CD8-positive, alpha-beta memory T cell (primary cell): ENCODE data around the gene SLIT3. TPM values are rescaled to one million over a fixed set of nuclear protein-coding genes. Genes with fewer than 3 reads are reported as not detected.

Experiments used
- CTCF ChIA-PET: fragments of 350-600 bp; sonication (Branson Sonifier 250); formaldehyde crosslinking; loops from one replicate; lab custom pipeline; 2021; ENCODE audit warnings: antibody characterized with exemption; lab: Charles Lee
- POLR2A ChIA-PET: fragments of 350-600 bp; sonication (Branson Sonifier 250); formaldehyde crosslinking; loops from one replicate; lab custom pipeline; 2021; ENCODE audit warnings: antibody characterized with exemption; lab: Charles Lee
- DNase-seq, 5 donors: peaks; one replicate each; pipeline versions ENCODE4 v3.0.0 to v3.0.0-alpha.2; 2020 to 2022; ENCODE audit warnings: mixed read lengths in 1 of 5
- H3K27ac ChIP-seq: one replicate; pipeline ENCODE4 v1.7.0; 2013; ENCODE audit warnings: low read depth, mild to moderate bottlenecking, low read length, moderate library complexity
- H3K27me3 ChIP-seq: 2 replicates; pipeline ENCODE4 v1.7.0; 2013; ENCODE audit warnings: low read length, mild to moderate bottlenecking; ENCODE audit not compliant: insufficient read depth, poor library complexity, severe bottlenecking
- H3K36me3 ChIP-seq: 2 replicates; pipeline ENCODE4 v1.7.0; 2013; ENCODE audit warnings: mild to moderate bottlenecking, low read length, moderate library complexity; ENCODE audit not compliant: insufficient read depth
- H3K4me1 ChIP-seq: 2 replicates; pipeline ENCODE4 v1.7.0; 2013; ENCODE audit warnings: mild to moderate bottlenecking, low read length, moderate library complexity; ENCODE audit not compliant: insufficient read depth
- H3K4me3 ChIP-seq: 2 replicates; pipeline ENCODE4 v1.7.0; 2013; ENCODE audit warnings: mild to moderate bottlenecking, low read length
- H3K9me3 ChIP-seq: 2 replicates; pipeline ENCODE4 v1.7.0; 2013; ENCODE audit warnings: mild to moderate bottlenecking, low read length
- H3K27ac Mint-ChIP-seq, 8 donors: one replicate each; pipeline ENCODE4 v1.8.0; 2020 to 2021; ENCODE audit warnings: mixed read lengths in 8 of 8, mild to moderate bottlenecking in 6 of 8, inconsistent platforms in 3 of 8, moderate library complexity in 3 of 8
- H3K27me3 Mint-ChIP-seq, 2 donors: one replicate each; pipeline ENCODE4 v1.8.0; 2020 to 2021; ENCODE audit warnings: mixed read lengths in 2 of 2, mild to moderate bottlenecking in 1 of 2, moderate library complexity in 1 of 2
- H3K36me3 Mint-ChIP-seq, 3 donors: one replicate each; pipeline ENCODE4 v1.8.0; 2020 to 2021; ENCODE audit warnings: mixed read lengths in 3 of 3, inconsistent platforms in 1 of 3, mild to moderate bottlenecking in 1 of 3
- H3K4me1 Mint-ChIP-seq, 3 donors: one replicate each; pipeline ENCODE4 v1.8.0; 2020 to 2021; ENCODE audit warnings: mixed read lengths in 3 of 3, inconsistent platforms in 1 of 3, mild to moderate bottlenecking in 1 of 3
- H3K4me3 Mint-ChIP-seq, 7 donors: one replicate each; pipeline ENCODE4 v1.8.0; 2020 to 2021; ENCODE audit warnings: mixed read lengths in 7 of 7, mild to moderate bottlenecking in 6 of 7, moderate library complexity in 4 of 7, inconsistent platforms in 2 of 7
- H3K9me3 Mint-ChIP-seq, 5 donors: one replicate each; pipeline ENCODE4 v1.8.0; 2020 to 2022; ENCODE audit warnings: mixed read lengths in 5 of 5, mild to moderate bottlenecking in 3 of 5, moderate library complexity in 2 of 5, inconsistent platforms in 1 of 5
- polyA plus RNA-seq: library from polyadenylated mRNA; unstranded; fragments of 300-500 nt; fragmentation: Illumina TruSeq; gene quantifications from one replicate; pipeline ENCODE4 v1.2.3, GENCODE V29; 2021
- total RNA-seq, 2 experiments: library from RNA; stranded (reverse); gene quantifications; one replicate each; pipeline ENCODE4 v1.2.3, GENCODE V29; 2021

Gene SLIT3
- total and polyA plus RNA-seq, 3 experiments from 2014 or later = 0.49 to 0.72 TPM; not detected in 1

DNA sequence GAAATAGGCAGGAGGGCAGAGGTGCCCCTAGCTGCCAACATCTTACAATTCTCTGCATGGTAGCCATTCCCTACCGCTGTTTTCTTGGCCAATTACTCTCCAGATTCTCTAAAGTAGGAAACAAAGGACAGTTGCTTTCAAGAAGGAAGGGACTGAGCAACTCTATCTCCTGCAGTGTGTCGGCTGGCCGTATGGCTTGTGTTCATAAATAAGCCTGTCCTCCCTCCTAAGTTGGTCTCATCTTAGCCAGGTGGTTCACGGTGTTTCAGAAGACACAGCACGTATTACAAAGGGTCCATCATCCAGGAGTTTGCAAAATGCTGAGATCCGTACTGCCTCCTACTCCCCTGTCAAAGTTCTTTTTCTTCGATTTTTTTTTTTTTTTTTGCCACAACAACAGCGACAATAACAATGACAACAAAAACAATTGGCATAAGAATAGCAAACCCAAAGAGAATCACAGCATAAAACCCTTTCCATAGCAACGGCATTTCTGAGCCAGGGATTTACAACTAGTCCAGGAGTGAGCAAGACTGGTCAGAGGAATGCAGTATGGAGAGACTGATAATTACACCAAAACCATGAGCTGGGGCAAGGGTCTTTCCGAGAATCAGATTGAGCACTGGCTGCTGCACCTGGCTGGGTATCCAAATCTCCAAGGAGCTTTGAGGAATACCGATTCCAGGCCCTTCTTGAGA, 212.8 kb downstream of the SLIT3 start:
- H3K27ac Mint-ChIP-seq = no peak overlapping the region
- H3K4me3 Mint-ChIP-seq = no peak overlapping the region
- H3K9me3 ChIP-seq = no peaks in the 10 kb centered on the region
- H3K36me3 Mint-ChIP-seq = no peaks in the 10 kb centered on the region
- no peak overlapping the region for H3K27ac ChIP-seq
- no peaks in the 10 kb centered on the region for H3K27me3 ChIP-seq
- H3K4me1 Mint-ChIP-seq = no peaks in the 10 kb centered on the region
- ChIA-PET POLR2A (no interaction called here), CTCF (no interaction called here)
- no peaks in the 10 kb centered on the region for H3K36me3 ChIP-seq
- H3K4me3 ChIP-seq = no peak overlapping the region
- peaks cover 0 to 4% of the 10 kb centered on the region in 2 donors for H3K27me3 Mint-ChIP-seq
- no peak for DNase-seq
- H3K4me1 ChIP-seq = no peaks in the 10 kb centered on the region
- H3K9me3 Mint-ChIP-seq = peaks cover 0 to 4% (median 2%) of the 10 kb centered on the region in 5 donors

DNA sequence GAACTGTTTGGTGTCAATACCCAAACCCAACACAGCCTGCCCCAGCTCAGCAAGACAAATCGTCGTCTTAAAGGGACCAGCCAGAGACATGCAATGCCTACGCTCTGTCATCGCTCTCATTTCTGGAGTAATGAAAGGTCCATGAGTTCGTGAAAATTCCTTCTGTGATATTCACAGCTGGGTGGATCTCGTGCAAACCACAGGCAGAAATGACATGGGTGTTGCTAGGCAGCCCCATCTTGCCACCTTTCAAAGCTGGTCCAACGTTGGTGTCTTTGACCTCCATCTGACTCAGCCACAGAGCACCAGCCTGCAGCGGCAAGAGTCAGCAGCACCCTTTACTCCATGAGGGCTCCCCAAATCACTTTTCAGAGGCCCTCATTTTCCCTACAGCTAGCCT, 215.3 kb downstream of the SLIT3 start:
- CTCF ChIA-PET = no interaction called here
- Histone ChIP-seq H3K36me3 (no peaks in the 10 kb centered on the region), H3K27me3 (no peaks in the 10 kb centered on the region), H3K4me3 (no peak overlapping the region), H3K9me3 (no peaks in the 10 kb centered on the region), H3K4me1 (no peaks in the 10 kb centered on the region), H3K27ac (no peak overlapping the region)
- H3K27ac Mint-ChIP-seq = no peak overlapping the region
- peaks cover 0 to 4% of the 10 kb centered on the region in 2 donors for H3K27me3 Mint-ChIP-seq
- POLR2A ChIA-PET = no interaction called here
- no peak for DNase-seq
- no peak overlapping the region for H3K4me3 Mint-ChIP-seq
- H3K4me1 Mint-ChIP-seq = no peaks in the 10 kb centered on the region
- peaks cover 0 to 4% (median 2%) of the 10 kb centered on the region in 5 donors for H3K9me3 Mint-ChIP-seq
- no peaks in the 10 kb centered on the region for H3K36me3 Mint-ChIP-seq

DNA sequence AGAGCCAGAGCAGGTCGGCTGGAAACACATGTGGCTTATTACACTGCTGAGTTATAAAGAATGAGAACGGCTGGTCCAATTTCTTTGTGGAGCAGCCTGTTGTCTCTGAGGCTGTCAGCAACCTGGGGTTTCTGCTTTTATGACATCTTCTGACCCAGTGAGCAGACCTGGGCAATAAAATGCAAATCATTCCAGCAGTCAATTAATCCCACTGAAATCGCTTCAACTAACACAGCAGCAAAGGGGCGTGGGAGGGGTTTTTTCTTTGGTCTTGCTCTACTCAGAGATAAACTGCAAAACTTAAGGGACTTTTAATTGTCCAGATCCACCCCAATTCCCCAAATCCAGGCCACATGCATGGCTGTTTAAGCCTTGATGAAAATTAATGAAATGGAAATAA, 215.7 kb downstream of the SLIT3 start:
- no peak overlapping the region for H3K4me3 Mint-ChIP-seq
- Histone ChIP-seq H3K4me1 (no peaks in the 10 kb centered on the region), H3K27ac (no peak overlapping the region), H3K27me3 (no peaks in the 10 kb centered on the region), H3K9me3 (no peaks in the 10 kb centered on the region), H3K4me3 (no peak overlapping the region), H3K36me3 (no peaks in the 10 kb centered on the region)
- CTCF ChIA-PET = no interaction called here
- DNase-seq = no peak
- H3K27me3 Mint-ChIP-seq = peaks cover 0 to 4% of the 10 kb centered on the region in 2 donors
- H3K36me3 Mint-ChIP-seq = no peaks in the 10 kb centered on the region
- H3K27ac Mint-ChIP-seq = no peak overlapping the region
- peaks cover 0 to 4% (median 2%) of the 10 kb centered on the region in 5 donors for H3K9me3 Mint-ChIP-seq
- H3K4me1 Mint-ChIP-seq = no peaks in the 10 kb centered on the region
- POLR2A ChIA-PET = no interaction called here

DNA sequence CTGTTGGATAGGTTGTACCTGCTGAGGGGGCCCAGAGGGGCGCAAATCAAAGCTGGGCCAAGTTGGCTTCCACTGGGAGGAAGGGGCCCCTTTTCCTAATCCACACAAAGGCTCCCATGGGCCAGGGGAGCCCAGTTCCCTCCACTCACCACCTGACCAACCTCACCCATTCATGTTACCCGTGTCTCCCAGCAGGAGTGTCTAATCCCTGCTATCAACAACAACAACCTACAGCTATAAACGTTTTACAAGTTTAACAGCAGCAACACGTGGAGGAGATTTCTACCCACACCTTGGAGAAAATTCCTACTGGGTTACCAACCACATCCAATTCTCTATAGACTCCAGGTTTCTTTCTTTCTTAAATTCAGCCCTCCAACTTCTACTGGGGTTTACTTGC, 216.2 kb downstream of the SLIT3 start:
- Mint-ChIP-seq H3K27me3 (peaks cover 0 to 4% of the 10 kb centered on the region in 2 donors), H3K4me1 (no peaks in the 10 kb centered on the region), H3K4me3 (no peak overlapping the region), H3K27ac (no peak overlapping the region), H3K9me3 (peaks cover 0 to 4% (median 2%) of the 10 kb centered on the region in 5 donors), H3K36me3 (no peaks in the 10 kb centered on the region)
- no peaks in the 10 kb centered on the region for H3K27me3 ChIP-seq
- no peak overlapping the region for H3K4me3 ChIP-seq
- ChIA-PET POLR2A (no interaction called here), CTCF (no interaction called here)
- H3K27ac ChIP-seq = no peak overlapping the region
- DNase-seq = no peak
- H3K9me3 ChIP-seq = no peaks in the 10 kb centered on the region
- H3K36me3 ChIP-seq = no peaks in the 10 kb centered on the region
- no peaks in the 10 kb centered on the region for H3K4me1 ChIP-seq

DNA sequence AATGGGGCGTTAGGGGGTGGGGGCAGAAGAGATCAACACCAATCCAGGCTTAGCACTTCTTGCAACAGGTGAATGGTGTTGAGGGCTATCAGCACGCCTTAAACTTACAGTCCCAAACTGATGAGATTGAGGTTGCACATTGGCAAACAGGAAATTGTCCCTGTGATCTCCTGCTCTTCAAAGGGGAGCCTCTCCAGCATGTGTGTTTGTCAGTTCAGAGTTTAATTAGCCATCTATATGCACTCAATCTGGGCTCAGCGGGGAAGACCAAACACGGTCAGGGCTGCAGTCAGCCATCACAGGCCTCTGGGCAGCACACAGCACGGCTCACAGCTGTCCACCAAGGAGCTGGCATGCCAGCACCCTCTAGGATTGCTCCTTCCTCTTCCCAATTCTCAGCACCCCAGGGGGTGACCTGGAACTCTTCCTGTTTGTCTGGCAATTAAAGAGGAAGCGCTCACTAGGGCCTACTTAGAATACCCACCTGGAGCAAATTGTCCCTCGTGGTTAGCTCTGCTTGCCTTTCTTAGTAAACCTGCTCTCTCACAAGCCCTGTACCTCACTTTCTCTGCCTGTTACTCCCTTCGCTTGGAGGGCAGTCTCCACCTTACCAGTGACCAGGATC, 217.4 kb downstream of the SLIT3 start:
- Mint-ChIP-seq H3K4me3 (no peak overlapping the region), H3K4me1 (no peaks in the 10 kb centered on the region), H3K27me3 (peaks cover 1 to 4% of the 10 kb centered on the region in 2 donors), H3K27ac (no peak overlapping the region), H3K9me3 (no peaks in the 10 kb centered on the region), H3K36me3 (no peaks in the 10 kb centered on the region)
- H3K9me3 ChIP-seq = no peaks in the 10 kb centered on the region
- no peak overlapping the region for H3K27ac ChIP-seq
- no peaks in the 10 kb centered on the region for H3K4me1 ChIP-seq
- POLR2A ChIA-PET = no interaction called here
- H3K36me3 ChIP-seq = no peaks in the 10 kb centered on the region
- no peak for DNase-seq
- H3K4me3 ChIP-seq = no peak overlapping the region
- CTCF ChIA-PET = no interaction called here
- H3K27me3 ChIP-seq = no peaks in the 10 kb centered on the region

GRCh38 chr5:169081000-169081724, 219.8 kb downstream of the SLIT3 start:
- DNase-seq = no peak
- CTCF ChIA-PET = no interaction called here
- Mint-ChIP-seq H3K36me3 (no peaks in the 10 kb centered on the region), H3K4me3 (no peak overlapping the region), H3K9me3 (no peaks in the 10 kb centered on the region), H3K27me3 (peaks cover 5 to 9% of the 10 kb centered on the region in 2 donors), H3K4me1 (no peaks in the 10 kb centered on the region), H3K27ac (no peak overlapping the region)
- H3K4me1 ChIP-seq = no peaks in the 10 kb centered on the region
- no peaks in the 10 kb centered on the region for H3K36me3 ChIP-seq
- no peak overlapping the region for H3K4me3 ChIP-seq
- POLR2A ChIA-PET = no interaction called here
- no peaks in the 10 kb centered on the region for H3K27me3 ChIP-seq
- H3K9me3 ChIP-seq = no peaks in the 10 kb centered on the region
- no peak overlapping the region for H3K27ac ChIP-seq

DNA sequence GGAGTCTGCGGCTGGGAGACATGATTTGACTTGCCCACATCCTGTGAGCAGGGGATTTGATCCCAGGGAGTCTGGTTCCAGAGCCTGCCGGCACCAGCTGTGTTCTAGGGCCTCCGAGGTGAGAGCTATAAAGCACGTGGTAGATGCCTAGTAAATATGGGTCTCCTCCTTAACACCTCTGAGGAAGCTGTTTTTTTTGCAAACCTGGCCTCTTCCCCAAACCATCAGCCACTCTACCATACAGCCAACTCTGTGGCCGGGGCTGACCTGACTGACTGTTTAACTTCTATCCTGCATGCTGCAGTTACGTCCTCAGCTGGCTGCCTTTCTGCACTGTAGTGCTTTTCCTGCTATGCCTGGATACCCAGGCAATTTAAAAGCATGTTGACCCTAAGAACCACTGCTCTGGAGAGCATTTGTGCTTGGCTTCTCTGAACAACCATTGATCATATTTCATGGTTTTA, 220.5 kb downstream of the SLIT3 start:
- no peaks in the 10 kb centered on the region for H3K9me3 Mint-ChIP-seq
- no peak overlapping the region for H3K4me3 Mint-ChIP-seq
- H3K36me3 Mint-ChIP-seq = no peaks in the 10 kb centered on the region
- H3K9me3 ChIP-seq = no peaks in the 10 kb centered on the region
- no peaks in the 10 kb centered on the region for H3K4me1 Mint-ChIP-seq
- POLR2A ChIA-PET = no interaction called here
- H3K27ac ChIP-seq = no peak overlapping the region
- CTCF ChIA-PET = no interaction called here
- H3K4me1 ChIP-seq = no peaks in the 10 kb centered on the region
- no peaks in the 10 kb centered on the region for H3K36me3 ChIP-seq
- H3K27ac Mint-ChIP-seq = no peak overlapping the region
- no peak overlapping the region for H3K4me3 ChIP-seq
- no peaks in the 10 kb centered on the region for H3K27me3 ChIP-seq
- no peak for DNase-seq
- H3K27me3 Mint-ChIP-seq = peaks cover 5 to 9% of the 10 kb centered on the region in 2 donors

DNA sequence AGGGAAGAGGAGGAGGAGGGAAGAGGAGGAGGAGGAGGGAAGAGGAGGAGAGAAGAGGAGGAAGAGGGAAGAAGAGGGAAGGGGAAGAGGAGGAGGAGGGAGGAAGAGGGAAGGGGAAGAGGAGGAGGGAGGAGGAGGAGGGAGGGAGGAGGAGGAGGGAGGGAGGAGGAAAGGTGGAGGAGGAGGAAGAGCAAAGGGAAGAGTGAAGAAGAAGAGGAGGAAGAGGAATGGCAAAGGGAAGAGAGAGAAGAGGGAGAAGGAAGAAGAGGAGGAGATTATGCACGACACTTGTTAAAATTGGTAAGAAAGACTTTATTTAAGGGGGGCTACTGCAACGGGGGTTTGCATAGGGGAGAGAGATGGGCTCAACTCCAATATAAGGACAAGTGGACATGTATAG, 221.2 kb downstream of the SLIT3 start:
- H3K4me1 ChIP-seq = no peaks in the 10 kb centered on the region
- Mint-ChIP-seq H3K9me3 (no peaks in the 10 kb centered on the region), H3K27me3 (peaks cover 5 to 13% of the 10 kb centered on the region in 2 donors), H3K4me3 (no peak overlapping the region), H3K4me1 (no peaks in the 10 kb centered on the region), H3K27ac (no peak overlapping the region), H3K36me3 (no peaks in the 10 kb centered on the region)
- H3K27me3 ChIP-seq = no peaks in the 10 kb centered on the region
- CTCF ChIA-PET = no interaction called here
- no peak overlapping the region for H3K4me3 ChIP-seq
- no peak overlapping the region for H3K27ac ChIP-seq
- no peaks in the 10 kb centered on the region for H3K9me3 ChIP-seq
- POLR2A ChIA-PET = no interaction called here
- H3K36me3 ChIP-seq = no peaks in the 10 kb centered on the region
- no peak for DNase-seq
